Endothelial cell of umbilical vein (primary cell): Measurements from ENCODE around the gene TMEM40. TPM values are rescaled to one million over a fixed set of nuclear protein-coding genes. Genes with fewer than 3 reads are reported as not detected.

Experiments
- BruUV-seq: library from RNA; stranded (reverse); fragments of 400-500 nt; replicated peaks from 2 replicates; lab custom pipeline; 2021; lab: Mats Ljungman, UMichigan
- CTCF ChIA-PET: fragments of 300-600, 350-600 bp; sonication (Branson Sonifier 250); formaldehyde crosslinking; loops from one replicate; lab custom pipeline; 2021; ENCODE audit warnings: antibody characterized with exemption, inconsistent platforms; lab: Charles Lee
- POLR2A ChIA-PET: fragments of 300-600, 350-600 bp; sonication (Branson Sonifier 250); formaldehyde crosslinking; loops from one replicate; lab custom pipeline; 2021; ENCODE audit warnings: antibody characterized with exemption, inconsistent platforms; lab: Charles Lee
- DNase-seq: peaks from one replicate; pipeline ENCODE4 v3.0.0-alpha.2; 2011; ENCODE audit warnings: low read depth, low spot score
- FAIRE-seq: peaks from 2 replicates; lab custom pipeline; 2011; peaks lifted over from hg19 to GRCh38; lab: Jason Lieb, UNC
- H2AFZ ChIP-seq: 2 replicates; pipeline ENCODE4 v1.6.0; 2012; ENCODE audit warnings: low read depth, low read length, control low read depth, inconsistent platforms
- H3K27ac ChIP-seq: 2 replicates; pipeline ENCODE4 v1.5.1; 2011; ENCODE audit warnings: low read depth, mild to moderate bottlenecking, control low read depth, low read length, moderate library complexity; ENCODE audit not compliant: insufficient read depth
- H3K27me3 ChIP-seq, 2 experiments: 2 replicates each; pipeline versions ENCODE4 v1.6.0 to v1.6.1; 2011; ENCODE audit warnings: low read length in 2 of 2, mixed read lengths in 1 of 2; ENCODE audit not compliant: control insufficient read depth in 2 of 2, insufficient read depth in 2 of 2
- H3K36me3 ChIP-seq, 2 experiments: 2 replicates in 1 of 2; 3 replicates in 1 of 2; pipeline ENCODE4 v1.5.1; 2011; ENCODE audit warnings: low read length in 2 of 2, mild to moderate bottlenecking in 1 of 2, moderate library complexity in 1 of 2; ENCODE audit not compliant: control insufficient read depth in 2 of 2, insufficient read depth in 2 of 2; ENCODE audit errors: extremely low read depth in 1 of 2
- H3K4me1 ChIP-seq: 3 replicates; pipeline ENCODE4 v1.5.1; 2011; ENCODE audit warnings: mild to moderate bottlenecking, low read length; ENCODE audit not compliant: control insufficient read depth, insufficient read depth; ENCODE audit errors: extremely low read depth
- H3K4me2 ChIP-seq: 2 replicates; pipeline ENCODE4 v1.6.1; 2011; ENCODE audit warnings: low read length, control low read depth, mixed read lengths; ENCODE audit not compliant: insufficient read depth
- H3K4me3 ChIP-seq, 3 experiments: fragments of 200-600 bp in 1 of 3; sonication (generic), shearing (Covaris generic) in 1 of 3; replicated peaks in 1 of 3; 2 replicates each; pipeline ENCODE4 v1.5.1; 2011 to 2016; ENCODE audit warnings: control low read depth in 3 of 3, low read length in 3 of 3, mild to moderate bottlenecking in 2 of 3, inconsistent platforms in 1 of 3, low read depth in 1 of 3, moderate library complexity in 1 of 3; ENCODE audit not compliant: insufficient read depth in 1 of 3
- H3K79me2 ChIP-seq: 2 replicates; pipeline ENCODE4 v1.6.0; 2012; ENCODE audit warnings: low read length, inconsistent platforms; ENCODE audit not compliant: control insufficient read depth, insufficient read depth
- H3K9ac ChIP-seq: replicated peaks from 2 replicates; pipeline ENCODE3; 2011; ENCODE audit warnings: low read length, control low read depth; ENCODE audit not compliant: insufficient read depth; ENCODE audit errors: extremely low read depth
- H3K9me1 ChIP-seq: replicated peaks from 3 replicates; pipeline ENCODE4 v1.6.0; 2011; ENCODE audit warnings: mild to moderate bottlenecking, low read length; ENCODE audit not compliant: control insufficient read depth, insufficient read depth; ENCODE audit errors: extremely low read depth
- H3K9me3 ChIP-seq: replicated peaks from 2 replicates; pipeline ENCODE4 v1.5.1; 2012; ENCODE audit warnings: low read length, inconsistent platforms; ENCODE audit not compliant: control insufficient read depth, insufficient read depth
- H4K20me1 ChIP-seq: replicated peaks from 2 replicates; pipeline ENCODE3; 2011; ENCODE audit warnings: mild to moderate bottlenecking, low read length; ENCODE audit not compliant: control insufficient read depth, insufficient read depth; ENCODE audit errors: extremely low read depth
- EZH2 ChIP-seq: IDR thresholded peaks from 2 replicates; pipeline ENCODE4 v1.6.1; 2012; ENCODE audit warnings: borderline replicate concordance, low read depth, mild to moderate bottlenecking, moderate library complexity, low read length, inconsistent platforms; ENCODE audit not compliant: severe bottlenecking
- JUN ChIP-seq: IDR thresholded peaks from 2 replicates; pipeline ENCODE4 v1.6.1; 2011; ENCODE audit warnings: borderline replicate concordance, low read depth; ENCODE audit not compliant: insufficient read length, insufficient read depth
- MYC ChIP-seq: IDR thresholded peaks from one replicate; pipeline ENCODE4 v1.6.1; 2011; ENCODE audit warnings: mild to moderate bottlenecking, low read depth, low read length
- POLR2AphosphoS5 ChIP-seq: IDR thresholded peaks from 2 replicates; pipeline ENCODE4 v1.6.1; 2012; ENCODE audit warnings: low read depth, mild to moderate bottlenecking, control low read depth, low read length, moderate library complexity; ENCODE audit not compliant: insufficient read depth
- dilution Hi-C: fragments of 300-500 bp; cut with MboI; formaldehyde crosslinking; loops from one replicate; pipeline ENCODE4 v1.15.0; 2019; ENCODE audit warnings: low sequenced_read_pairs; ENCODE audit not compliant: extremely low pct_ligation_motif_present
- intact Hi-C: fragments of 100-400 bp; cut with micrococcal nuclease; formaldehyde crosslinking; loops from one replicate; pipeline ENCODE4 v1.10.0; 2022
- polyA plus RNA-seq, 4 experiments: library from polyadenylated mRNA; depleted of rRNA in 3 of 4; stranded (reverse) in 3 of 4; unstranded in 1 of 4; fragments of >200 nt; gene quantifications; 2 replicates each; pipeline versions ENCODE4 v1.2.1 to v1.2.3, GENCODE V29; 2011 to 2012; ENCODE audit warnings: missing spikeins in 1 of 4
- total RNA-seq: library from RNA; stranded (reverse); gene quantifications from 2 replicates; pipeline ENCODE4 v1.2.3, GENCODE V29; 2021
- TF ChIP-seq, protein P1 (sequence below), 2 donors: IDR thresholded peaks; 1 replicate in 1 of 2; 2 replicates in 1 of 2; pipeline ENCODE4 v1.5.1; 2011; ENCODE audit warnings: low read length in 2 of 2, mild to moderate bottlenecking in 2 of 2, moderate library complexity in 2 of 2, control low read depth in 1 of 2, inconsistent platforms in 1 of 2, low read depth in 1 of 2; ENCODE audit not compliant: insufficient read depth in 1 of 2; ENCODE audit errors: extremely low read depth in 1 of 2
- TF ChIP-seq, protein P2 (sequence below): IDR thresholded peaks from 2 replicates; pipeline ENCODE4 v1.6.1; 2011; ENCODE audit not compliant: insufficient read depth, insufficient read length

TMEM40 gene
- total and polyA plus RNA-seq, 2 donors (not counting 3 experiments of a cell fraction or from before 2014, with no cell fraction given): not detected

DNA sequence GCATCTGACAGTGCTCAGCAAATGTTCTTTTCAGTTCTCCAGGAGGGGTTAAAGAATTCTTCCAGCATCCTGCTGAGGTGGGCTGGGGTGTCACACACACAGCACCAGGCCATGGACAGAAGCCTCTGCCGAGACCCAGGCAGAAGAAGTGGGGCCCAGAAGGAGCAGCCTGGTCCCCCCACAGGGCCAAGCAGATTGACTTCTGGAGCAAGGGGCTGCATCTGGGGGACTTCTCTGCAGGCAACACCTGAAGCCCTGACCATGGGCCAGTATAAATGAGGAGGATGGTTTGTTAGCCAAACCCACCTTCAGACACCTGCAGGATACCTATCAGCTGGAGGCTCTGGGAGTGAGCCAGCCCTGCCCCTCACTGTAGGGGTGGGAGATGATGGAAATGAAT, 16.2 kb upstream of the TMEM40 start:
- ChIA-PET POLR2A (no interaction called here), CTCF (no interaction called here)
- Histone ChIP-seq H3K9me3 (no peaks in the 10 kb centered on the region), H3K36me3 (no peaks in the 10 kb centered on the region), H3K9me1 (no peaks in the 10 kb centered on the region), H3K9ac (no peak overlapping the region), H3K27ac (no peak overlapping the region), H4K20me1 (no peaks in the 10 kb centered on the region), H3K4me1 (peaks cover 8% of the 10 kb centered on the region), H3K4me2 (no peak overlapping the region), H3K79me2 (no peaks in the 10 kb centered on the region), H3K27me3 (peaks cover 3 to 7% of the 10 kb centered on the region in 2 experiments), H2AFZ (no peak overlapping the region), H3K4me3 (no peak overlapping the region)
- intact Hi-C loops (no loop called here), dilution Hi-C loops (no loop called here)
- no peak for FAIRE-seq
- no peak for DNase-seq
- TF ChIP-seq EZH2: no peak
- no peak for TF ChIP-seq JUN
- no peak for TF ChIP-seq POLR2AphosphoS5
- TF ChIP-seq, protein P1, sequence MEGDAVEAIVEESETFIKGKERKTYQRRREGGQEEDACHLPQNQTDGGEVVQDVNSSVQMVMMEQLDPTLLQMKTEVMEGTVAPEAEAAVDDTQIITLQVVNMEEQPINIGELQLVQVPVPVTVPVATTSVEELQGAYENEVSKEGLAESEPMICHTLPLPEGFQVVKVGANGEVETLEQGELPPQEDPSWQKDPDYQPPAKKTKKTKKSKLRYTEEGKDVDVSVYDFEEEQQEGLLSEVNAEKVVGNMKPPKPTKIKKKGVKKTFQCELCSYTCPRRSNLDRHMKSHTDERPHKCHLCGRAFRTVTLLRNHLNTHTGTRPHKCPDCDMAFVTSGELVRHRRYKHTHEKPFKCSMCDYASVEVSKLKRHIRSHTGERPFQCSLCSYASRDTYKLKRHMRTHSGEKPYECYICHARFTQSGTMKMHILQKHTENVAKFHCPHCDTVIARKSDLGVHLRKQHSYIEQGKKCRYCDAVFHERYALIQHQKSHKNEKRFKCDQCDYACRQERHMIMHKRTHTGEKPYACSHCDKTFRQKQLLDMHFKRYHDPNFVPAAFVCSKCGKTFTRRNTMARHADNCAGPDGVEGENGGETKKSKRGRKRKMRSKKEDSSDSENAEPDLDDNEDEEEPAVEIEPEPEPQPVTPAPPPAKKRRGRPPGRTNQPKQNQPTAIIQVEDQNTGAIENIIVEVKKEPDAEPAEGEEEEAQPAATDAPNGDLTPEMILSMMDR (IDR thresholded peaks at IDR 0.05; ENCODE audit: extremely low read depth in 1 of 2, insufficient read depth in 1 of 2, low read depth in 1 of 2, low read length in 2 of 2): no peak
- TF ChIP-seq MYC: no peak
- TF ChIP-seq, protein P2, sequence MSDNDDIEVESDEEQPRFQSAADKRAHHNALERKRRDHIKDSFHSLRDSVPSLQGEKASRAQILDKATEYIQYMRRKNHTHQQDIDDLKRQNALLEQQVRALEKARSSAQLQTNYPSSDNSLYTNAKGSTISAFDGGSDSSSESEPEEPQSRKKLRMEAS: no peak
- no TSS peak for BruUV-seq
